K562 (cell line): ENCODE measurements around the gene MCIDAS. TPM values are rescaled to one million over a fixed set of nuclear protein-coding genes. Genes with fewer than 3 reads are reported as not detected.

Experiments
- BRD4 ChIP-seq: fragments of 200-600 bp; sonication (generic); IDR thresholded peaks from 2 replicates; pipeline ENCODE4 v1.6.1; 2017; ENCODE audit warnings: inconsistent platforms
- FOXJ2 ChIP-seq: fragments of 200-800 bp; sonication (Bioruptor generic); IDR thresholded peaks from 2 replicates; pipeline ENCODE4 v1.6.1; 2016; ENCODE audit warnings: missing genetic modification characterization, missing compliant biosample characterization
- HEY1 ChIP-seq: fragments of 250-450 bp; sonication (Bioruptor Pico); IDR thresholded peaks from 2 replicates; pipeline ENCODE4 v1.5.0; 2020; ENCODE audit warnings: mild to moderate bottlenecking, moderate library complexity, borderline replicate concordance
- HMBOX1 ChIP-seq: sonication (generic); IDR thresholded peaks from 2 replicates; pipeline ENCODE4 v1.6.1; 2016
- HNRNPH1 ChIP-seq: fragments of 200-400 bp; formaldehyde crosslinking; optimal IDR thresholded peaks from 2 replicates; pipeline ENCODE3; 2017; ENCODE audit warnings: low read depth, mild to moderate bottlenecking, low read length, moderate library complexity
- IFI16 ChIP-seq: fragments of 250-450 bp; sonication (Bioruptor Pico); IDR thresholded peaks from 2 replicates; pipeline ENCODE4 v2.1.2; 2022; ENCODE audit warnings: mild to moderate bottlenecking, inconsistent platforms
- MAZ ChIP-seq, 2 experiments: fragments of 450-650 bp in 1 of 2; sonication (generic) in 1 of 2; formaldehyde crosslinking; IDR thresholded peaks in 1 of 2; conservative IDR thresholded peaks in 1 of 2; 2 replicates each; pipeline versions ENCODE4 v1.4.0 to v1.5.0; 2020; ENCODE audit warnings: mild to moderate bottlenecking in 1 of 2, missing genetic modification reagents in 1 of 2
- MXI1 ChIP-seq: IDR thresholded peaks from 2 replicates; pipeline ENCODE4 v1.6.1; 2011; ENCODE audit warnings: low read depth, mild to moderate bottlenecking, improper control_type of control experiment, low read length
- NCOA4 ChIP-seq: fragments of 450-650 bp; IDR thresholded peaks from 2 replicates; pipeline ENCODE4 v1.6.1; 2018; ENCODE audit warnings: mild to moderate bottlenecking; ENCODE audit not compliant: partially characterized antibody
- POLR2AphosphoS2 ChIP-seq: IDR thresholded peaks from 2 replicates; pipeline ENCODE4 v1.6.1; 2012; ENCODE audit warnings: low read length, improper control_type of control experiment
- RAD51 ChIP-seq: fragments of 450-650 bp; IDR thresholded peaks from 2 replicates; pipeline ENCODE4 v1.7.1; 2016; ENCODE audit warnings: low read depth, mild to moderate bottlenecking, borderline replicate concordance
- THAP12 ChIP-seq: fragments of 250-450 bp; sonication (Bioruptor Pico); IDR thresholded peaks from 2 replicates; pipeline ENCODE4 v1.9.0; 2021; ENCODE audit warnings: mild to moderate bottlenecking, inconsistent platforms
- TSC22D4 ChIP-seq: fragments of 450-650 bp; IDR thresholded peaks from 2 replicates; pipeline ENCODE4 v1.6.1; 2016; ENCODE audit warnings: missing genetic modification characterization, missing biosample characterization, control low read depth
- ZBTB49 ChIP-seq: sonication (generic); formaldehyde crosslinking; IDR thresholded peaks from 2 replicates; pipeline ENCODE4 v1.8.0; 2022; ENCODE audit warnings: missing genetic modification reagents, mild to moderate bottlenecking, borderline replicate concordance
- ZNF384 ChIP-seq: IDR thresholded peaks from 2 replicates; pipeline ENCODE4 v1.6.1; 2012; ENCODE audit warnings: low read depth, low read length, improper control_type of control experiment
- polyA plus RNA-seq, 8 experiments: library from polyadenylated mRNA; depleted of rRNA in 4 of 8; stranded (reverse) in 5 of 8; unstranded in 3 of 8; fragments of >200 nt; fragmentation: Nextera tagmentation in 2 of 8; fragmentation: Illumina TruSeq in 1 of 8; extraction: Ambion mirVana in 2 of 8; extraction: Trizol in 1 of 8; gene quantifications; 2 replicates each; pipeline versions ENCODE4 v1.2.1 to v1.2.3, GENCODE V29; 2011 to 2014; ENCODE audit warnings: inconsistent platforms in 1 of 8, missing spikeins in 1 of 8
- total RNA-seq, 7 experiments: library from RNA; depleted of rRNA in 6 of 7; stranded (reverse); fragments of >200 nt in 6 of 7; fragmentation: Illumina TruSeq in 2 of 7; extraction: Trizol in 2 of 7; gene quantifications; 2 replicates each; pipeline versions ENCODE4 v1.2.1 to v1.2.3, GENCODE V29; 2011 to 2021; ENCODE audit warnings: low replicate concordance in 1 of 7
- TF ChIP-seq, protein P1 (sequence below): sonication (generic); formaldehyde crosslinking; IDR thresholded peaks from 2 replicates; pipeline ENCODE4 v1.8.0; 2022; ENCODE audit warnings: missing genetic modification reagents, mild to moderate bottlenecking, borderline replicate concordance

The MCIDAS gene
- total and polyA plus RNA-seq, 9 of the 15 experiments (the other 6 are each of a cell fraction or from before 2014, with no cell fraction given): 0.07 to 1.5 (median 0.69) TPM

GRCh38 chr5:55176176-55176818 is 50.8 kb downstream of the MCIDAS start (continued):
- no peak for TF ChIP-seq ZBTB49 (CRISPR knock-in tag)
- TF ChIP-seq, protein P1, sequence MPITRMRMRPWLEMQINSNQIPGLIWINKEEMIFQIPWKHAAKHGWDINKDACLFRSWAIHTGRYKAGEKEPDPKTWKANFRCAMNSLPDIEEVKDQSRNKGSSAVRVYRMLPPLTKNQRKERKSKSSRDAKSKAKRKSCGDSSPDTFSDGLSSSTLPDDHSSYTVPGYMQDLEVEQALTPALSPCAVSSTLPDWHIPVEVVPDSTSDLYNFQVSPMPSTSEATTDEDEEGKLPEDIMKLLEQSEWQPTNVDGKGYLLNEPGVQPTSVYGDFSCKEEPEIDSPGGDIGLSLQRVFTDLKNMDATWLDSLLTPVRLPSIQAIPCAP (CRISPR knock-in tag): no peak
- no peak for TF ChIP-seq HNRNPH1
- no peak for TF ChIP-seq MXI1
- no peak for TF ChIP-seq ZNF384
- TF ChIP-seq IFI16 (CRISPR knock-in tag): no peak
- TF ChIP-seq POLR2AphosphoS2: no peak
- no peak for TF ChIP-seq TSC22D4 (tag)
- no peak for TF ChIP-seq HMBOX1
- no peak for TF ChIP-seq BRD4
- TF ChIP-seq HEY1 (CRISPR knock-in tag): no peak
- TF ChIP-seq THAP12 (CRISPR knock-in tag): 0 out of 2 replicates have a peak, but pooled peaks have one; percentile 10
- TF ChIP-seq NCOA4: no peak
- TF ChIP-seq RAD51: no peak
- peak; percentile 86 to 91 for TF ChIP-seq MAZ (CRISPR knock-in tag; conservative IDR thresholded peaks at IDR 0.05 in 1 of 2, IDR thresholded peaks at IDR 0.05 in 1 of 2)
- TF ChIP-seq FOXJ2 (tag): no peak
